Muscle layer of colon (tissue), 2 donors: ENCODE results near the gene NEK4.

ENCODE experiments used
- H3K27ac ChIP-seq: one replicate; pipeline ENCODE4 v1.7.0; 2013; ENCODE audit warnings: low read depth, mild to moderate bottlenecking, low read length, moderate library complexity
- H3K27me3 ChIP-seq, 2 donors: one replicate each; pipeline ENCODE4 v1.7.0; 2013; ENCODE audit warnings: low read length in 2 of 2, mild to moderate bottlenecking in 2 of 2; ENCODE audit not compliant: insufficient read depth in 2 of 2, control insufficient read depth in 1 of 2
- H3K36me3 ChIP-seq: one replicate; pipeline ENCODE4 v1.7.0; 2013; ENCODE audit warnings: mild to moderate bottlenecking, low read length; ENCODE audit not compliant: insufficient read depth
- H3K4me1 ChIP-seq: one replicate; pipeline ENCODE4 v1.7.0; 2013; ENCODE audit warnings: mild to moderate bottlenecking, low read length; ENCODE audit not compliant: insufficient read depth
- H3K4me3 ChIP-seq, 2 donors: one replicate each; pipeline ENCODE4 v1.7.0; 2013; ENCODE audit warnings: low read length in 2 of 2, low read depth in 1 of 2, mild to moderate bottlenecking in 1 of 2, moderate library complexity in 1 of 2
- H3K9ac ChIP-seq: one replicate; pipeline ENCODE4 v1.7.0; 2013; ENCODE audit warnings: low read length
- H3K9me3 ChIP-seq: one replicate; pipeline ENCODE4 v1.7.0; 2013; ENCODE audit warnings: mild to moderate bottlenecking, low read length
- donor health status: abdominal sarcoma.
- donor health status: Adenocarcinoma of cecum.

Gene NEK4

DNA sequence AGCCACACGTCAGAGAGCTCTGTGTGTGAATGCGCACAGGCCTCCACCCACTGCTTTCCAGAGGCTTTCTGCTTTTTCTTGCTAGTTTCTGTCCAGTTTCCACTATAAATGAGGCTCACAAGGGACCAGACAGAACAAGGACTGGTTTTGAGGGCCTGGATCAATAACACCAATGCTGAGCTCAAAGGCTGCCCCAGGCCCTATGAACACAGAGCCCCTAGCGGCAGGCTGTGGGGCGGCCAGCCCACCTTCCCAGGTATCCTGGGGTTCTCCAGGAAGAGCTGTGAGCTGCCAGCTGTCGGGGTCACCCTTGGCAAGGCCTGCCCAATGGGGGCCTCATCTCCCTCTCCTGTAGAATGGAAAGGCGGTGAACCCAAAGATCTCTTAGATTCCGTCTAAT lies 21.7 kb upstream of the NEK4 start:
- H3K9me3 ChIP-seq, result no peaks in the 10 kb centered on the region
- H3K27me3 ChIP-seq, result no peaks in the 10 kb centered on the region
- no peaks in the 10 kb centered on the region for H3K4me1 ChIP-seq
- H3K9ac ChIP-seq, result no peak overlapping the region
- no peak overlapping the region for H3K27ac ChIP-seq
- H3K36me3 ChIP-seq, result no peaks in the 10 kb centered on the region
- no peak overlapping the region for H3K4me3 ChIP-seq

DNA sequence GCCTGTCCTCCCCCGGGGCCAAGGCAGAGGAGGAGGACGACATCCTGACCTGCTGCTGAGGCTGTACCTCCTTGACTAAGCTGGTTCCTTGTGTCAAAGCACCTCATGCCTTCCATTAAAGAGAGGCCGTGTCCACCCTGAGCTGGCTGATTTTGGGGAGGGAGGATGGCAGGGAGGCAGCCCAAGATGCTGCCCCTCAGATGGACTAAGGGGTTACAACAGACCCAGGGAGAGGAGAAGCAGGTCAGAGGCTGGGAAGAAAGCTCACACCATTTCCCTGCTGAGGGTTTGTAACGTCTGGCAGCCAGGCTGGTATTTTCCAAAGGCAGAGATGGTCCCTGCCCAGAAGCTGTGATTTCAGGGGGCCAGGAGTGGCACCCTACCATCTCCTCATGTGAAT lies 21.2 kb upstream of the NEK4 start:
- no peaks in the 10 kb centered on the region for H3K27me3 ChIP-seq
- no peaks in the 10 kb centered on the region for H3K4me1 ChIP-seq
- H3K9ac ChIP-seq, result no peak overlapping the region
- no peaks in the 10 kb centered on the region for H3K36me3 ChIP-seq
- H3K9me3 ChIP-seq, result no peaks in the 10 kb centered on the region
- H3K4me3 ChIP-seq, result no peak overlapping the region
- no peak overlapping the region for H3K27ac ChIP-seq

DNA sequence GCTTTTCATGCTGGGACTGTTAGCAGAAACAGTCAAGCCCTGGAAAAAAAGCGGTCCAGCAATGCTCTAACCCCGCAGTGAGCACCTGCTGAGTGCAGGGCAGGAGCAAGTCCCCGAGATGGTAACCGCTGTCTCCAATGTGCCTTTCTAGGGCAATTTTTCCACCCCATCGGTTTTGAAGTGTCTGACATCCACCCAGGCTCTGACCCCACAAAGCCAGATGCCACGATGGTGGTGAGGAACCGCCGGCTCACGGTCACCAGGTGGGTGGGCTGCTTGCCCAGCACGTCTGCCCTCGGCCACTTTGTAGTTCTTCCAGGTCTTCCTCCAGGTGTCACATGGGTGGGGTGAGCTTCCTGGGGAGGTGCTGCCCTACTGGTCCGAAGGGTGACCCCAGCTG lies 20.6 kb upstream of the NEK4 start:
- Histone ChIP-seq H3K4me1 (no peaks in the 10 kb centered on the region), H3K9ac (no peak overlapping the region), H3K9me3 (no peaks in the 10 kb centered on the region), H3K36me3 (no peaks in the 10 kb centered on the region), H3K4me3 (no peak overlapping the region), H3K27ac (no peak overlapping the region), H3K27me3 (no peaks in the 10 kb centered on the region)

DNA sequence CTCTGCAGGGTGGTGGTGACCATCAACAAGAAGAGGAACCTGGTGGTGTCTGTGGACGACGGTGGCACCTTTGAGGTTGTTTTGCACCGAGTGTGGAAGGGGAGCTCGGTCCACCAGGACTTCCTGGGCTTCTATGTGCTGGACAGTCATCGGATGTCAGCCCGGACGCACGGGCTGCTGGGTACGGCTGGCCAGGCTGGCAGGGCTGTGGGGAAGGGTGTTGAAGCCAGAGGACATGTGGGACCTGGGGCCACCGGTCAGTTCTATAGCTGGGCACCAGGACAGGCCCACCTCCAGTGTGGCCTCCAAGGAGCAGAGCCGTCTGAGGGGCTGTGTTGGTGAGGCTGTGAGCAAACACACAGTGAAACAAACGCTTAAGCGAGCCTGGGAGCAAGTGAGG lies 20.0 kb upstream of the NEK4 start:
- Histone ChIP-seq H3K4me1 (no peaks in the 10 kb centered on the region), H3K4me3 (no peak overlapping the region), H3K36me3 (no peaks in the 10 kb centered on the region), H3K27ac (no peak overlapping the region), H3K9me3 (no peaks in the 10 kb centered on the region), H3K9ac (no peak overlapping the region), H3K27me3 (no peaks in the 10 kb centered on the region)

DNA sequence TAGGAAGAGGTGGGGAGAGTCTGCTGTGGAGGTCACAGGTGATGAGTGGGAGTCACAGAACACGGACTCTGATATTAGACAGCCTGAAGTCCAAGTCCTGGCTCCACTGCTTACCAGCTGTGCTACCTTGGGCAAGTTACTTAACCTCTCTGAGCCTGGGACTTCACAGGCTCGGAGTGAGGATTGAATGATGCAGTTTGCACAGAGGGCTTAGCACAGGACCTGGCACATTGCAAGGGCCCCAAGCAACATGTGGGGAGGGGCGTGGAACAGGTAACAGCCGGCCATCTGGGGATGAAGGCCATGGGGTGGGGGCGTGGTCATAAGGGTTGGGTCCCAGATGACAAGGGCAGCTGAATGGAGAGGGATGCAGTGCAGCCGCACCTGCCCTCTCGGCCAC lies 19.6 kb upstream of the NEK4 start:
- no peak overlapping the region for H3K27ac ChIP-seq
- no peaks in the 10 kb centered on the region for H3K36me3 ChIP-seq
- no peaks in the 10 kb centered on the region for H3K4me1 ChIP-seq
- no peak overlapping the region for H3K4me3 ChIP-seq
- no peak overlapping the region for H3K9ac ChIP-seq
- no peaks in the 10 kb centered on the region for H3K27me3 ChIP-seq
- H3K9me3 ChIP-seq, result no peaks in the 10 kb centered on the region

DNA sequence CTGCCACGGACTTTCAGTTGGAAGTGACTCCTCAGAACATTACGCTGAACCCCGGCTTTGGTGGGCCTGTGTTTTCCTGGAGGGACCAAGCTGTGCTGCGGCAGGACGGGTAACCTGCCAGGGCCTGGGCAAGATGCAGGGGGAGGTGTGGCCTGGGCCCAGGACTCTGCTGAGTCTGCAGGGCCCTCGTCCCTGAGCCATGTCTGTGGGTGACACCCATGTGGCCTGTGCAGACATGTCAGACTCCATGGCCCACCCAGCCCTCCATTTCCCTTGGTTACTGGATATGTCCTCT lies 19.0 kb upstream of the NEK4 start:
- no peak overlapping the region for H3K9ac ChIP-seq
- no peaks in the 10 kb centered on the region for H3K27me3 ChIP-seq
- no peak overlapping the region for H3K4me3 ChIP-seq
- H3K4me1 ChIP-seq, result no peaks in the 10 kb centered on the region
- H3K9me3 ChIP-seq, result no peaks in the 10 kb centered on the region
- no peaks in the 10 kb centered on the region for H3K36me3 ChIP-seq
- H3K27ac ChIP-seq, result no peak overlapping the region

DNA sequence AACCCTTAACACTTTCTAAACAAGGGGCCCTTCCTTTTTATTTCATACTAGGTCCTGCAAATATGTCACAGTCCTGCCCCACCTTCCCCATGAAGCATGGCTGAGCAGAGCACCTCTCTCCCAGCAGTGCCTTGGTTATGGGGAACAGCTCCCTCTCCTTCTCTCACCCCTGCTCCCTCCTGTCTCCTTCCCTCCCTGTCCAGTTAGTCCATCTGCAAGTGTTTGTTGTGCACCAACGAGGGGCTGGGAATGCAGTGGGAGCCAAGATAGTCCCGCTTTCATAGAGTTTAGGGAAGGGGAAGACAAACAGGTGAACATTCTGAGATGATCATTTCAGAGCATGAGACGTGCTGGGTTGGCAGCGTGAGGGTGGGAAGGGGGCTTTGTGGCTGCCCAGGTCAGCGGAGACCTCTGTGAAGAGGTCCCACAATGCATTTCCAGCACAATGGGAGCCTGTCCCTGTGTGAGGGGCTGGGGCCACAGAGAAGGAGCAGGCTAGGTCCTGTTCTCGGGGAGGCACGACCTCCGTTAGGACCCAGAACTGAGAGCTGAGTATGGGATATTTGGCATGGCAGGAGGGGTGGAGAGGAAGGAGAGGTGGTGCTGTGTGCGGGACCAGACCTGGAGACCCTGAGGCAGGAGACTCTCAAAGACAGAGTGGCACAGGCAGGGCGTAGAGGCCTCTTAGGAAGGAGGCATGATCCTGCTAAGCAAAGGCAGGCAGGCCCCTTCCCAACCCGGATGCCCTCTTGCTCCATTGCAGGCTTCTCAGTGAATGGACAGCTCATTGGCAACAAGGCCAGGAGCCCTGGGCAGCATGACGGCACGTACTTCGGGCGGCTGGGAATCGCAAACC lies 18.4 kb upstream of the NEK4 start:
- no peaks in the 10 kb centered on the region for H3K9me3 ChIP-seq
- no peak overlapping the region for H3K9ac ChIP-seq
- no peaks in the 10 kb centered on the region for H3K27me3 ChIP-seq
- no peak overlapping the region for H3K4me3 ChIP-seq
- no peak overlapping the region for H3K27ac ChIP-seq
- H3K4me1 ChIP-seq, result no peaks in the 10 kb centered on the region
- H3K36me3 ChIP-seq, result no peaks in the 10 kb centered on the region

DNA sequence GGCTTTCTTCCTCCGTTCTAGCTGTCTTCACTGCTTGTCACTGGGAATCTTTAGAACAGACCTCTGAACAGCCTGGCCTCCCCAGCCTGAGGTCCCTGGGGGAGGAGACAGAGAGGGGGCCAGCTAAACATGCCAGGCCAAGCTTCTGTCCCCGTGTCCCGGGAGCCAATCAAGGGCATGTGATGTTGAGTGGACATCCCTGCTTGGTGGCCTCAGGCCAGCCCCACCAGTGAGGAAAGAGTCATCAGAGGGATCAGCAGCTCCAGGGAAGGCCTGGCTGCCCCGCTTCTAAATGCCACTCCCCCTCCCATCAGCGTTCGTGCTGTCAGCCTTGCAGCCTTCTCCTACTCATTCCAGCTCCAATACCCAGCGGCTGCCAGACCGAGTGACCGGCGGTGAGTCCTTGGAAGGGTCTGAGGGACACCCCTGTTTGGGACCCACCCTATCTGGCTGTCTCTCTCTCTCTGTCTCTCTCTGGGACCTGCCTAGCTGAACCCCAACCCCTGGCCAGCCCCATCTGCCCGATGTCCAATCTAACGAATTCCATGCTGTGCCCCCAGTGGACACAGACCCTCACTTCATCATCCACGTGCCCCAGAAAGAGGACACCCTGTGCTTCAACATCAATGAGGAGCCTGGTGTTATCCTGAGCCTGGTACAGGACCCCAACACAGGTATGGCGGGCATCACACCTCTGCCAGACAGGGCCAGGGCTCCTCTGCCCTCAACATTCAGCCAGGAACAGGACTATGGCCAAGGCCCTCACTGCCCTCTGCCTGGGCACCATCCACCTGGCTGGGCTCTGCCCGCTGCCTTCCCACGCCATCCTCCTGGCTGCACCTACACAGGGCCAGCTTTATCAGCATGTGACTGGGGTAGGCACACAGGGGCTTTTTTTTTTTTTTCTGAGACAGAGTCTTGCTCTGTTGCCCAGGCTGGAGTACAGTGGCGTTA lies 17.2 kb upstream of the NEK4 start:
- Histone ChIP-seq H3K4me3 (no peak overlapping the region), H3K27ac (no peak overlapping the region), H3K9ac (no peak overlapping the region), H3K4me1 (no peaks in the 10 kb centered on the region), H3K36me3 (no peaks in the 10 kb centered on the region), H3K27me3 (no peaks in the 10 kb centered on the region), H3K9me3 (no peaks in the 10 kb centered on the region)

DNA sequence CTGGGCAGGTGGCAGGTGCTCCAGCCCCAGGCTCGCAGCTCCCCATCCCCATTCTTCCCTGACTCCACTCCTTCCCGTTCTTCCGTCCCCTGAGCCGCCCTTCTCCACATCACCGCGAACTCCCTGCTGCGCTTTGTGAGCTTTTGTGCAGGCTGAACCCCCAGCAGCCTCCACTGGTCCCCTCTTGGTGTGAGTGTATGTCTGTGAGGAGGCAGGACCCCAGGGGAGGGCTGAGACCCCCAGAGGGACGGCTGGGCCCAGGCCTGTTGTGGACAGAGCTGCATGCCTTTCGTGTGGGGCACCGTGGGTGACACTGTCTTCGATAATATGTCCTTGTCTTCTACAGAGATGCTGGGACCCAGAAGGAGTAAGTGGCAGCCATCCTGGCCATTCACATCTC lies 16.5 kb upstream of the NEK4 start:
- H3K4me1 ChIP-seq, result no peaks in the 10 kb centered on the region
- H3K4me3 ChIP-seq, result no peak overlapping the region
- no peak overlapping the region for H3K9ac ChIP-seq
- H3K9me3 ChIP-seq, result no peaks in the 10 kb centered on the region
- no peaks in the 10 kb centered on the region for H3K27me3 ChIP-seq
- no peaks in the 10 kb centered on the region for H3K36me3 ChIP-seq
- no peak overlapping the region for H3K27ac ChIP-seq

DNA sequence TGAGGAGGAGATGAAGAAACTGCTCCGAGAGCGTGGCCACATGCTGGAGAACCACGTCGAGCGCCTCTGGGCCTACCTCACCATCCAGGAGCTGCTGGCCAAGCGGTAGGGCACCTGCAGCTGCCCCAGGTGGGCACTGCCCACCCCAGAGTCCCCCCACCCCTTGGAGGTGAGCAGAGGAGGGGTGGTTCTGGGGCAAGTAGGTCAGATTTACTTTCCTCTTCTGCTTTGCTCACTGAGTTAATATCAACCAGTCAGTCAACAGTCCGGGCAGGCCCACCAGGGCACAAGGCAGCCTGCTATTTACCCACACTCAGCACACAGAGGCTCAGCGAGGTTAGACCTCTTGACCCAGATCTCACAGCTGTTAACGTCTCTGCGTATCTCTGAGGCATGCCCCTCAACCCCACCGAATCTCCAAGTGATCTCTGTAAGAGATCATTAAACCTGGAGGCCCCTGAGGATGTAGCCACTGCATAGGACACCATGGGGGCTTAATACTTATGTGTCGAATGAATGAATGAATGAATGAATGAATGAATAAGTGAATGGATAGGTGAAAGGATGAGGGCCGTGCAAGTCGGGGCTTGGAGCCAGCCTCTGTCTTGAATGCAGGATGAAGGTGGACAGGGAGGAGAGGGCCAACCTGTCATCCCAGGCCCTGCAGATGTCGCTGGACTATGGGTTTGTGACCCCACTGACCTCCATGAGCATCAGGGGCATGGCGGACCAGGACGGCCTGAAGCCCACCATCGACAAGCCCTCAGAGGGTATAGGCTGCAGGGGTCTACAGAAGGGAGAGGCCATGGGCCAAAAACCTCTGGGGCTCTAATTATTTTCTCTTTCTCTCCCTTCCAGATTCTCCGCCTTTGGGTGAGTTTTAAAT lies 15.8 kb upstream of the NEK4 start:
- Histone ChIP-seq H3K9ac (no peak overlapping the region), H3K4me1 (no peaks in the 10 kb centered on the region), H3K27me3 (no peaks in the 10 kb centered on the region), H3K9me3 (no peaks in the 10 kb centered on the region), H3K27ac (no peak overlapping the region), H3K4me3 (no peak overlapping the region), H3K36me3 (no peaks in the 10 kb centered on the region)

DNA sequence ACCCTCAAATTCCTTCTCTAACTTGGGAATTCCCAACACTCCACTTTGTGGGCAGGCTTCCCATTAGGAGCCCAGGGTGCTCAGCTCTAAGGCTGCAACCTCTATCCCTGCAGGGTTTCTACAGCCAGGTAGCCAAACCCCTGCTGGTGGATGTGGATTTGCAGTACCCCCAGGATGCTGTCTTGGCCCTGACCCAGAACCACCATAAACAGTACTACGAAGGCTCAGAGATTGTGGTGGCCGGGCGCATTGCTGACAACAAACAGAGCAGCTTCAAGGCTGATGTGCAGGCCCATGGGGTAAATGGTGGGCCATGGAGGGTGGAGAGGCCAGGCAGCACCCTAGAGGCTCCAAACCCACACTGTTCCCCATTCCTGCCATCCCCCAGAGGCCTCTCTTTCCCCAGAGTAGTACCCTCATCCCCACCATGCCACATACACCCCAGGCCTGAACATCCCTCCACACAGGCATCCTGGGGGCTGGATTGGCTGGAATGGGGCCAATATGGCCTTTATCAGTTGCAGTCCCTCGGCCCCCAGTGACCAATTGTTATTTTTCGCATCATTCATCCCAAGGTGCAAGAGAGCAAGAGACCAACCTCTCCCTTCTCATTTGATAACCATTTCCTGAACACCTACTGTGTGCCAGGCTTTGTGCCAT lies 14.3 kb upstream of the NEK4 start:
- Histone ChIP-seq H3K9me3 (no peaks in the 10 kb centered on the region), H3K4me3 (no peak overlapping the region), H3K4me1 (no peaks in the 10 kb centered on the region), H3K27me3 (no peaks in the 10 kb centered on the region), H3K36me3 (no peaks in the 10 kb centered on the region), H3K9ac (no peak overlapping the region), H3K27ac (no peak overlapping the region)
